ENCODE data around the gene BARHL1. TPM values are rescaled to one million over a fixed set of nuclear protein-coding genes. Genes with fewer than 3 reads are reported as not detected.

The BARHL1 gene
- total RNA-seq, 4 donors from 2014 or later = not detected

DNA sequence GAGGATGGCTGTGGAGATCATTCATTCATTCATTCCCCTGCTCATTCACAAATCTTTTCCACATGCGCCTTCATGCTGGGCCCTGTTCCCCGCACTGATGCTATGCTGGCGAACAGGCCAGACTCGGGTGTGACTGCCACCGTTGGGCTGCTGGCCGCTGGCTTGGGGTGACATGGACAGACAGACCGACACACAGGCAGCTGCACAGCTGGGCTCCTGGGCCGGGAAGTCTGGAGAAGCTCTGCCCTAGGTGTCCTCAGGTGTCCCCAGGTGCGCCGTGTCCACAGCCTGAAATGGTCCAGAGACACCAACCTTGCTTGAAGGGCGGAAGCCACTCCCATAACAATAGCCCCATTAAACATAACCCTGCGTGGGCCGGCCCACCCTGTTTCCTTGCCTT, 35.0 kb upstream of the BARHL1 start:
- in situ Hi-C loops (cut with MboI; ENCODE audit: low sequenced_read_pairs in 4 of 4) = no loop called here
- H3K9me3 ChIP-seq = no peaks in the 10 kb centered on the region
- no peaks in the 10 kb centered on the region for H3K4me1 ChIP-seq
- ATAC-seq (no peak), DNase-seq (no peak)
- H3K36me3 ChIP-seq = no peaks in the 10 kb centered on the region
- H3K4me3 ChIP-seq = no peak overlapping the region
- intact Hi-C loops (cut with DNase I; ENCODE audit: low total_unique reads) = no loop called here
- H3K27me3 ChIP-seq = peaks cover 21 to 23% (median 21%) of the 10 kb centered on the region in 3 donors
- TF ChIP-seq, protein P1, sequence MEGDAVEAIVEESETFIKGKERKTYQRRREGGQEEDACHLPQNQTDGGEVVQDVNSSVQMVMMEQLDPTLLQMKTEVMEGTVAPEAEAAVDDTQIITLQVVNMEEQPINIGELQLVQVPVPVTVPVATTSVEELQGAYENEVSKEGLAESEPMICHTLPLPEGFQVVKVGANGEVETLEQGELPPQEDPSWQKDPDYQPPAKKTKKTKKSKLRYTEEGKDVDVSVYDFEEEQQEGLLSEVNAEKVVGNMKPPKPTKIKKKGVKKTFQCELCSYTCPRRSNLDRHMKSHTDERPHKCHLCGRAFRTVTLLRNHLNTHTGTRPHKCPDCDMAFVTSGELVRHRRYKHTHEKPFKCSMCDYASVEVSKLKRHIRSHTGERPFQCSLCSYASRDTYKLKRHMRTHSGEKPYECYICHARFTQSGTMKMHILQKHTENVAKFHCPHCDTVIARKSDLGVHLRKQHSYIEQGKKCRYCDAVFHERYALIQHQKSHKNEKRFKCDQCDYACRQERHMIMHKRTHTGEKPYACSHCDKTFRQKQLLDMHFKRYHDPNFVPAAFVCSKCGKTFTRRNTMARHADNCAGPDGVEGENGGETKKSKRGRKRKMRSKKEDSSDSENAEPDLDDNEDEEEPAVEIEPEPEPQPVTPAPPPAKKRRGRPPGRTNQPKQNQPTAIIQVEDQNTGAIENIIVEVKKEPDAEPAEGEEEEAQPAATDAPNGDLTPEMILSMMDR (IDR thresholded peaks at IDR 0.05 in 4 of 5, conservative IDR thresholded peaks at IDR 0.05 in 1 of 5) = no peak
- no peak for TF ChIP-seq POLR2A (IDR thresholded peaks at IDR 0.05)
- H3K27ac ChIP-seq = no peak overlapping the region

DNA sequence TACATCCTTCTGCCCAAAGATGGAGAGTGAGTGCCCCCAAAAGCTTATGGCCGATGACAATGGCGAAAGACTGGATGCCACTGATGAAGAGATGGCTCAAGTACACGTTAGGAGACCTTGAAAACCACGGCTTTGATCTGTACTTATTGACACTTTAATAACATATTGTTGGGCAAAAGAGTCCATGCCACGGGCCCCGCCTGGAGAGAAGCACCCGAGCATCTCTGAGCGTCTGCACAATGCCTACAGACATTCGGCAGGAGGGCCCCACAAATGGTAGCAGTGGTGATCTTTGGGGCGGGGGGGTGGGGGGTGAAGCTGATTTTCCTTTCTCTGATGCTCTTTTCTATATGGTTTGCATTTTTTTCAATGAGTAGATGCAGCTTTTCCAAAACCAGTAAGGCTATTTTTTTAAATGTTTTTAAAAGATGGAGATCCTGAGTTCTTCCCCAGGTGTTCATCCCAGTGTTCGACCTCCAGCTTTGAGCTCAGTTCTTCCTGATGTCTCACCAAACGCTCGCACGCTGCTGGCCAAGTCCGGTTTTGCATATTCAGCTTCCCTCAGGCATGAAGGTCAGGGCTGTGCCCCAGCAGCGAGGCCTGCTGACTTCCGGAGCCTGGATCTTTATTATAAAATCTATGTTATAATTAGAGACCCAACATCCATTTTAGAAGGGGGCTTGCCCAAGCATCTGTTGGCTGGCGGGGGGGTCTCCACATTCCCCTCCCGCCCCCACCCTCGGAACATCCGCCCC, 34.3 kb upstream of the BARHL1 start:
- Histone ChIP-seq H3K27ac (no peak overlapping the region), H3K4me1 (no peaks in the 10 kb centered on the region), H3K36me3 (no peaks in the 10 kb centered on the region), H3K9me3 (no peaks in the 10 kb centered on the region), H3K4me3 (no peak overlapping the region), H3K27me3 (peaks cover 21 to 24% (median 21%) of the 10 kb centered on the region in 3 donors)
- ATAC-seq (no peak), DNase-seq (no peak)
- no peak for TF ChIP-seq POLR2A (IDR thresholded peaks at IDR 0.05)
- TF ChIP-seq, protein P1 (IDR thresholded peaks at IDR 0.05 in 4 of 5, conservative IDR thresholded peaks at IDR 0.05 in 1 of 5) = no peak
- intact Hi-C loops (cut with DNase I; ENCODE audit: low total_unique reads) = no loop called here
- in situ Hi-C loops (cut with MboI; ENCODE audit: low sequenced_read_pairs in 4 of 4) = no loop called here

DNA sequence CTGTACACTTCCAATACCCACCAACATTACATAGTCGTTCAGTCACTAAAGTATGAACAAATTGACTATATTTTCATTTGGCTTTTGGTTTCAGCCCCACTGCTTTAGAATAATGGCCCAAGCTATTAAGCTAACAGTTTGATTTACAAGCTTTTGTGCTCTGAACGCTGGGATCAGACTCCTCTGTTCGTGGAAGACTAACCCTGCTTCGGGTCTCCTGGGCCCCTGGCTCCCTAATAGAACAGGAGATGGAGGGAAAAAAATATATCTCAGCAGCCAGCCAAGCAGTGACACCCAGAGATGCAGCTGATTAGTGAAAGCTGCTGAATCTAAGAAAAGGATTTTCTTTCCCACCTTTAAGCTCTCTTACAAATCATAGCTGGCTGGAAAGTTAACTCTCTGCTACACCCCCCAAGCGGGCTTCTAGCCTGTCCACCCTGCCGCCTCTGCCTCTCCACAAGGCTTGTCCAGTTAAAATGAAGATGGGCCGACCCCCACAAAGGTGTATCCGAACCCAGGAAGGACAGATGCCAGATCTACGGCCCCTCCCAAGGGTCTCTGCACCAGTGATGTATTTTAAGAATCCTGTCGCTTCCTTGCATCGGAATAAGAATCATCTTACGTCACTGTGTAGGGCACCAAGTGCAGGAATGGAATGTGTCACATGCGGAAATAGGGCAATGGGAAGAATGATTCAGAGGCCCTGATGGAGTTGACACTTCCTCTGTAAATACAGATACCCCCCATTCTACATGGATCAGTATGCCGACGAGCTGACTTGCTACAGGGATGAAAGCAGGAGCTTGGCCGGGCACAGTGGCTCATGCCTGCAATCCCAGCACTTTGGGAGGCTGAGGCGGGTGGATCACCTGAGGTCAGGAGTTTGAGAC, 33.4 kb upstream of the BARHL1 start:
- Histone ChIP-seq H3K9me3 (no peaks in the 10 kb centered on the region), H3K36me3 (no peaks in the 10 kb centered on the region), H3K27ac (no peak overlapping the region), H3K27me3 (peaks cover 21 to 33% (median 21%) of the 10 kb centered on the region in 3 donors), H3K4me3 (no peak overlapping the region), H3K4me1 (no peaks in the 10 kb centered on the region)
- no peak for DNase-seq
- in situ Hi-C loops (cut with MboI; ENCODE audit: low sequenced_read_pairs in 4 of 4) = no loop called here
- intact Hi-C loops (cut with DNase I; ENCODE audit: low total_unique reads) = no loop called here
- TF ChIP-seq, protein P1 (IDR thresholded peaks at IDR 0.05 in 4 of 5, conservative IDR thresholded peaks at IDR 0.05 in 1 of 5) = no peak
- TF ChIP-seq POLR2A (IDR thresholded peaks at IDR 0.05) = no peak
- ATAC-seq = no peak

DNA sequence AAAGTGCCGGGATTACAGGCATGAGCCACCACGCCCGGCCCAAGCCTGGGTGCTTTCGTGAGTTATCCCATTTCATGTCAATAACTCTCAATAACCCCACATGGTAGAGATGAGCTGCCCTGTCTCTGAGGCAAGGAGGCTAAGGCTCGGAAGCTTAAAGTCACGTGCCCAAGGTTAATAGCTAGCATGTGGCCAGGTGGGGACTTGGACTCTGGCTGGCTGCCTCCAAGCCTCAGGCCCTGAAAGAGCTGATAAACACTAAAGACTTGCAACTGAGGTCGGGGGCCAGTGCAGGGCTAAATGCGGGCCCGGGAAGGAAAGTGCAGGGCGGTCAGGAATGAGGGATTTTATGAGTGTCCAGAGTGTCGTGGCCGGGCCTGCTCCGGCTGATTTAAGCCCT, 30.9 kb upstream of the BARHL1 start:
- TF ChIP-seq, protein P1 (IDR thresholded peaks at IDR 0.05 in 4 of 5, conservative IDR thresholded peaks at IDR 0.05 in 1 of 5) = no peak
- no peak for TF ChIP-seq POLR2A (IDR thresholded peaks at IDR 0.05)
- DNase-seq = no peak
- Histone ChIP-seq H3K4me3 (no peak overlapping the region), H3K27me3 (peaks cover 9 to 27% (median 17%) of the 10 kb centered on the region in 3 donors), H3K4me1 (no peaks in the 10 kb centered on the region), H3K9me3 (no peaks in the 10 kb centered on the region), H3K27ac (no peak overlapping the region), H3K36me3 (no peaks in the 10 kb centered on the region)
- in situ Hi-C loops (cut with MboI; ENCODE audit: low sequenced_read_pairs in 4 of 4) (no loop called here), intact Hi-C loops (cut with DNase I; ENCODE audit: low total_unique reads) (no loop called here)
- ATAC-seq = no peak

Measured in gastrocnemius medialis (tissue), 4 donors.